Measurements from ENCODE around the gene CACNB3.
A peak's percentile ranks its signal among the peaks of the same experiment; 100 is the strongest.
"Not testable (repeated sequence)": the region's sequence is repeated elsewhere in the genome, so short reads cannot be mapped to it uniquely, and the experiment has no call there.

The CACNB3 gene

GRCh38 chr12:48857278-48857994 lies 39.1 kb downstream of the CACNB3 start:
- no peak for DNase-seq

GRCh38 chr12:48858043-48858442 lies 39.7 kb downstream of the CACNB3 start:
- no peak for DNase-seq

- DNase-seq: no peak
Observed at GRCh38 chr12:48859607-48860006, 41.3 kb downstream of the CACNB3 start.

- not testable (repeated sequence) for DNase-seq
Observed at GRCh38 chr12:48860236-48860635, 41.9 kb downstream of the CACNB3 start.

GRCh38 chr12:48861111-48861510 lies 42.8 kb downstream of the CACNB3 start:
- DNase-seq: no peak

GRCh38 chr12:48862760-48863159 lies 44.5 kb downstream of the CACNB3 start:
- no peak for DNase-seq

- no peak for DNase-seq
Observed at GRCh38 chr12:48863291-48863690, 45.0 kb downstream of the CACNB3 start.

- DNase-seq: peak; percentile 92
Observed at GRCh38 chr12:48865281-48866051, 47.2 kb downstream of the CACNB3 start, which contains the start of gene RND1. TSS of gene RND1 (minus strand) at chr12:48865870. CDS start at chr12:48865767, 103 bp downstream.

GRCh38 chr12:48866052-48866711 lies 47.9 kb downstream of the CACNB3 start:
- no peak for DNase-seq

- DNase-seq: no peak
Observed at GRCh38 chr12:48868451-48868850, 50.2 kb downstream of the CACNB3 start.

- no peak for DNase-seq
Observed at GRCh38 chr12:48869191-48869590, 50.9 kb downstream of the CACNB3 start.

- no peak for DNase-seq
Observed at GRCh38 chr12:48873096-48873495, 54.8 kb downstream of the CACNB3 start.

- not testable (repeated sequence) for DNase-seq
Observed at GRCh38 chr12:48873534-48873933, 55.2 kb downstream of the CACNB3 start.

GRCh38 chr12:48875944-48876515 lies 57.7 kb downstream of the CACNB3 start:
- no peak for DNase-seq

Measured in fibroblast of upper back skin (primary cell).